IMR-90 (cell line): ENCODE data around the gene PPP1R9B.

ENCODE experiments used
- BHLHE40 ChIP-seq: fragments of 150-350 bp; IDR thresholded peaks from 2 replicates; pipeline ENCODE4 v1.6.1; 2016; ENCODE audit warnings: mild to moderate bottlenecking, low read depth, low read length
- CTCF ChIP-seq: conservative IDR thresholded peaks from 2 replicates; pipeline ENCODE4 v1.5.1; 2012; ENCODE audit warnings: mild to moderate bottlenecking, low read depth, low read length, improper control_type of control experiment
- FOS ChIP-seq: fragments of 150-350 bp; IDR thresholded peaks from 2 replicates; pipeline ENCODE4 v1.6.1; 2016; ENCODE audit warnings: low read depth, low read length
- MXI1 ChIP-seq: IDR thresholded peaks from 2 replicates; pipeline ENCODE4 v1.6.1; 2012; ENCODE audit warnings: low read depth, mild to moderate bottlenecking, low read length, moderate library complexity, borderline replicate concordance
- POLR2A ChIP-seq: IDR thresholded peaks from 2 replicates; pipeline ENCODE4 v1.6.1; 2012; ENCODE audit warnings: mild to moderate bottlenecking, low read depth, low read length
- RAD21 ChIP-seq: IDR thresholded peaks from 2 replicates; pipeline ENCODE4 v1.6.1; 2012; ENCODE audit warnings: low read length, improper control_type of control experiment
- RCOR1 ChIP-seq: IDR thresholded peaks from 2 replicates; pipeline ENCODE4 v1.6.1; 2012; ENCODE audit warnings: mild to moderate bottlenecking, low read length, improper control_type of control experiment; ENCODE audit not compliant: insufficient replicate concordance
- RFX5 ChIP-seq: IDR thresholded peaks from 2 replicates; pipeline ENCODE4 v1.8.0; 2012; ENCODE audit warnings: low read depth, mild to moderate bottlenecking, low read length, moderate library complexity
- SMC3 ChIP-seq: fragments of 150-350 bp; IDR thresholded peaks from 2 replicates; pipeline ENCODE4 v1.6.1; 2016; ENCODE audit warnings: low read depth, mild to moderate bottlenecking, antibody characterized with exemption, low read length, moderate library complexity
- USF2 ChIP-seq: fragments of 150-350 bp; IDR thresholded peaks from 2 replicates; pipeline ENCODE4 v1.6.1; 2017; ENCODE audit warnings: mild to moderate bottlenecking, antibody characterized with exemption, low read length, low read depth

- TF ChIP-seq MXI1 (no peak), CTCF (no peak), BHLHE40 (no peak), RAD21 (no peak), USF2 (no peak), POLR2A (no peak), FOS (no peak), SMC3 (no peak), RFX5 (no peak), RCOR1 (no peak)
Measured at GRCh38 chr17:50093807-50094206, 56.7 kb downstream of the PPP1R9B start.
